Measurements from ENCODE around the gene MAF.

The MAF gene

GRCh38 chr16:79612207-79612606 is 11.7 kb upstream of the MAF start:
- DNase-seq (ENCODE audit: low spot score): no peak

DNA sequence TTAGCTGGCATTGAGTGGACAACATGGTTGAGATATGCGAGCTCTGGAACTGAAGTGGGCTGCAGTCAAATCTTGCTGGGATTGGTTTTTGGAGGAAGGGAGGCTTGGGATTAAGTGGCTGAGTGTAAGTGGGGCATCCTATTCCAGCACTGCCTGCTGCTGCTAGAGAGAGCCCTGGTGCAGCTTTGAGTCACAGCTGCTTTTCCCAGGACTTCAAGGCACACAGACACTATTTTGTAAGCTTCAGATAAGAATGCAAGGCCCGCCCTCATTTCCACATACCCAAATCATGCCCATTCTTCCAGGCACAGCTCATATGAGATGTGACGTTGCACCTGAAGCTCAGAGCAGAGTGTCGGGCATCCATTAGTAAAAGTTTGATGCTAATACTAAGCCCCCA is 10.2 kb upstream of the MAF start:
- no peak for DNase-seq (ENCODE audit: low spot score)

GRCh38 chr16:79609861-79610260 is 9.3 kb upstream of the MAF start:
- no peak for DNase-seq (ENCODE audit: low spot score)

DNA sequence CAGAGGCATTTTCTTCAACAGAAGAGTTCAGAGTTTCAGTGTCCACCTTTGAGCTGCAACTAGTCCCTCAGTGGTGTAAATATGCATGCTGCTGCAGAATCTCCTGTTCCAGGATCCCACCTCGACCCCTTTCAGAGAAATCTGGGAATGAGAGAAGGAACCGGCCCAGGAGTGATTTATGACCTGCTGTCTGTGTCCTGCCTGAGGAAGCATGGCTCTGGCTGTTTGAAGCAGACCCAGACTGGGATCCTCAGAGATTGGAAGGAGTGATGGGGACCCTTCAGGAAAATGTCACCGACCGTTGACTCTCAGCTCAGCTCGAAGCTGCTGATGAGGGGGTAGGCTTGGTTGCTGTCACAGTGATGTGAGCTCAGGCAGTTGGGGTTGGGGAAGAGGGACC is 8.4 kb upstream of the MAF start:
- no peak for DNase-seq (ENCODE audit: low spot score)

DNA sequence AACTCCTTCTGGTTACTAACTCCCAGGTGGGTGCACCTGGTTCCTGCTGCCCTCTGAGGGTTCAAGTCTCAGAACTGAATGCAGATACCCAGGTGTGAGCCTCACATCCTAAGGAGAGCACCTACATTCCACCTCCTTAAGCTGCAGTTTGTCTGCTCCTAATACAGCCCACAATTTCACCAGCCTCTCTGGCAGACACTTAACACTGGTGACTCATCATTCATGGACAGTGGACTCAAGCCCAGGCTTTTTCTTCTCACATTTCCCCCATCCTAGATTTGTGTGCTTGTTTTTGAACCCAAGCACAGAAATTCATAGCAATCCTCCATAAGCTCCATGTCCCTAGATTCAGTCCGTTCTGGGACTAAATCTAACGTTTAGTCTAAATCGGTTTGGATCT is 7.0 kb upstream of the MAF start:
- DNase-seq (ENCODE audit: low spot score): no peak

DNA sequence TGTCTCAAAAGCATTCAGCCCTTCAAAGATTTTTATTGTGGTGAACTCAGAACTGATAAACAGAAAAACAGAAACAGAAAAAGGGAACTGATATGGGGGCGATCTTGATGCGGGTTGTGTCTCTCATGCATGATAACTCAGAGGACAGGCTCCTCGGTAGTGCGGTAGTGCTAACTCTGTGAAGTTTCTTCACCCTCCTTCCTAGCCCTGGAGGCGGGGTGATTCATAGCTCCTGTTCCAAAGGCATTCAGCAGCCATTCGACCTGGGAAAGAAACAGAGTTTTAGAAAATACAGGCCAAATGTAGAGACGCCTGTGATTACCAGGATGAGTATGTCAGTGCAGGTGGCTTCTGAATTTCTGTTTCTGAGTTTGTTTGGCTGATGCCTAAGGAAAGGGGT is 5.5 kb upstream of the MAF start:
- no peak for DNase-seq (ENCODE audit: low spot score)

- DNase-seq (ENCODE audit: low spot score): no peak
Measured at GRCh38 chr16:79603055-79603454, 2.5 kb upstream of the MAF start.

GRCh38 chr16:79602628-79603014 is 2.1 kb upstream of the MAF start:
- no peak for DNase-seq (ENCODE audit: low spot score)

GRCh38 chr16:79601931-79602627 is 1.5 kb upstream of the MAF start:
- peak; percentile 61 for DNase-seq (ENCODE audit: low spot score)

DNA sequence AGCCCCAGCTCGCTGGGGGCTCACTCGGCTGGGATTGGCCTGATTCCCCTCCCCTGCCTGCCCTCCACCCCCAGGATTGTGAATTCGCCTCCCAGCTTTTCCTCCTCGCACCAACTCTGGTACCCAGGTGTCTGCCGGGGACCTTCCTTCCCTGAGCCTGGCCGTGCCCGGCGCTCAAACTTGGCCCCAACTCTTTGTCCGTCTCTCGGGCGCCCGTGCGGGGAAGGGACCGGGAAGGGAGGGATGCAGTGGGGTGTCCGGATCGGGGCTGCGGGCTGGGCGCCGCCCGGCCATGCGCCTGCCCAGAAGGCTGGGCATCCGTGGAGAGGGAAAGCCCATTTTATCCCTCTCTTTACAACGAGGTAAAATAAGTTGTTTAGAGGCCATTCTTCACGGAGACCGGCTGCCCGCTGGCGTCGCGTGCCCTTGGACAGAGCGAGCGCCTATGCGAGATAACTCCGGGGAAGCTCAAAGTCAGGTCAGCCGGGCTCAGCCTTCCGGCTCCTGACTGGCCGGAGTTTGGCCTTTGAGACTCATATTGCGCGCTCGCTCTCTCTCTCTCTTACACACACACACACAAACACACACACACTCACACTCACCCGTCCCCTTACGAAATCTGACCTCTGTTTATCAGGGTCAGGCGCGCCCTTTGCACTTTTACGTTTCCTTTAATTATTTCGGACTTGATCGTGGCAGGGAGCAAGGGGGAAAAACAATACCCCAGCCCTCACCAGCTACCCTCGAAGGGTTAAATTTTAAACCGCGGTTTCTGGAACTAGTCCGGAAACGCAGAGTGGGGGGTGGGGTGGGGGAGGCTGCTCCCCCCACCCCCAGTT is 774 bp upstream of the MAF start:
- no peak for DNase-seq (ENCODE audit: low spot score)

GRCh38 chr16:79599837-79600637 is 500 bp downstream of the MAF start:
- DNase-seq (ENCODE audit: low spot score): peak; percentile 17

- DNase-seq (ENCODE audit: low spot score): no peak
Measured at GRCh38 chr16:79599256-79599836, 1.2 kb downstream of the MAF start.

DNA sequence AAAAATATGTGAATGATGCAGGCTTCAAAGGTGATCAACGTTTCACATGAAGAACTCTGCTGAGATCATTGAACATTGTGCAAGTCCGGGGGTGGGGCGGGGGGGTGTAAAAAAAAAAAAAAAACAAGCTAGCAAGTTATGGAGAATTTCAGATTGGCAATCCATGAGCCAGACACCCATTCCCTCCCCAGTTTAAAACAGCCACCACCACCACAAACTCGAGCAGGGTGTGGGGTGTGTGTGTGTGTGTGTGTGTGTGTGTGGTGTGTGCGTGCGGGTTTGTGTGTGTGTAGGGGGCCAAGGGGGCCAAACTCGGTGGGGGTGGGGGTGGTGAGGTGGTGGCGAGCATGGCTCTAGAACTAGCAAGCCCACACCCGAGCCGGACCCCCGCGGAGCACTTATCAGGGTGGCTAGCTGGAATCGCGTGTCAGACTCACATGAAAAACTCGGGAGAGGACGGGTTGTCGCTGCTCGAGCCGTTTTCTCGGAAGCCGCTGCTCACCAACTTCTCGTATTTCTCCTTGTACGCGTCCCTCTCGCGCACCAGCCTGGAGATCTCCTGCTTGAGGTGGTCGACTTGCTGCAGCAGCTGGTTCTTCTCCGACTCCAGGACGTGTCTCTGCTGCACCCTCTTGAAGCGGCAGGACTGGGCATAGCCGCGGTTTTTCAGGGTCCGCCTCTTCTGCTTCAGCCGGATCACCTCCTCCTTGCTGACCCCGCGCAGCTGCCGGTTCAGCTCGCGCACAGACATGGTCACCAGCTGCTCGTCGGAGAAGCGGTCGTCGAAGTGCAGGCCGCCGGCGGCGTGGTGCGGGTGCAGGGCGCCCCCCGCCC is 2.0 kb downstream of the MAF start:
- DNase-seq (ENCODE audit: low spot score): peak; percentile 67

DNA sequence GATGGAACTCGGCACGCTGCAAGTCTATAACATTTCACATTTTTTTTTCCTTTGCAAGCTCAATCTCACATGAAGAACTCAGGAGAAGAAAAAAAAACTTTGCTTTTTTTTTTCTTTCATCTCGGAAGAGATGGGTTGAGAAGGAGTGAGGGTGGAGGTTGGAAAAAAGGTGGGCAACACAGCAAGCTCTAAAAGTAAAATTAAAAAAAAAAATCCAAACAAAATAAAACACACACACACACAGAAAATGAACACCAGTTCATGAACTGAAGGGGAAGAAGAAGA is 2.5 kb downstream of the MAF start:
- DNase-seq (ENCODE audit: low spot score): no peak

- DNase-seq (ENCODE audit: low spot score): no peak
Measured at GRCh38 chr16:79597277-79598062, 3.1 kb downstream of the MAF start.

GRCh38 chr16:79595931-79596450 is 4.5 kb downstream of the MAF start:
- DNase-seq (ENCODE audit: low spot score): no peak

DNA sequence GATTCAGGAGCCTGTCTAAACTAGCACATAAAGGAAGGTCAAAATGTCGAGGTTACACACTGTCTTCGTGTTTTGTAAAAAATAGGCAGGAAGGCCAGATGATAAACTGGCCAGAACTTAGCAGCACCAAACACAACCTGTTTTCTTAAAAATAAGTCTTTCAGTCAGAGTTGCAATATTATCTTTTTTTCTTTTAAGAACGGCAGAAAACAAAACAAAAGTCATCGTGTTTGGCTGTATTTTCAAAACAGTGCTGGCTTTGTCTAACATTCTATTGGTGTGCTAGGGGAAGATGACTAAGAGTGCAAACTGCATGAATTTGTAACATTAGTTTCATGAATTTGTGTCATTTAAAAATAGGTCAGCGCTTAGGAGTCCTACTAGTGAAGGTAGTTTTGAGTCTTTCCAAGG is 5.3 kb downstream of the MAF start:
- no peak for DNase-seq (ENCODE audit: low spot score)

DNA sequence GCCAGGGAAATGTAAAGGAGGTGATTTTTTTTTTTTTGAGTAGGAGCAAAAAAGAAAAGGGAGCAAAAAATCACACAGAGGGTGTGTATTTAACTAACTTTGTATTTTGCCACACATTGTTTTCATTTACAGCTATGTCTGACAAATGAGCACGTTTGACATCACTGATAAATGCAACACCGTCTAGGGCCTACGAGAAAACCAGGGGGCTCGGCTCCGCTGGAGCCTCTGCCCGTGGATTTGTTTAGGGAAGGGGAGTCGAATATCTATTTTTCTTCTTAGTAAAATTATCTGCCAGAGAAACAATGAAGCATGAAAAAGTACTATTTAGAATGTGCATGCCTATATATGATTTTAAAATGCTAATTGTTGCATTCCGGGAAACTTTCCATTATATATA is 6.8 kb downstream of the MAF start:
- no peak for DNase-seq (ENCODE audit: low spot score)

DNA sequence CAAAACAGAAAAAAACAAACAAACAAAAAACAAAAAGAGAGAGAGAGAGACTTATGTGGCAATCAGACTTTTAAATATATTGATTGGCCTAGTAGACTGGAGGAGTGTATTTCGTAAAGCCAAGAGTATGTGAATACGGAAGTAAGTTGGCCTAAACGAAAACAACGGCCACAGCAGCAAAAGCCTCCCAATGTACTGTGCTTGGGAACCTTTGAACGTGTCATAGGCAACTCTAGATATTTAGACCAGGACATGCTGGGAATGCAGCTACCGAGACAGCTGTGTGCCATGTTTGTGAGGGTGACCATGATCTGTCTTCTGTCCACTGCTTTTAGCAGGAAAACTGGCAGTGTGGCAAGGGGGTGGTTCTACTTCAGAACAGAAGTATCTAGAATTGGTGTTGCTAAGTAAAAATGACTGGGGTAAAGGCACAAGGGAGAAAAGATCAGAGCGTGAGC is 7.4 kb downstream of the MAF start:
- DNase-seq (ENCODE audit: low spot score): no peak

DNA sequence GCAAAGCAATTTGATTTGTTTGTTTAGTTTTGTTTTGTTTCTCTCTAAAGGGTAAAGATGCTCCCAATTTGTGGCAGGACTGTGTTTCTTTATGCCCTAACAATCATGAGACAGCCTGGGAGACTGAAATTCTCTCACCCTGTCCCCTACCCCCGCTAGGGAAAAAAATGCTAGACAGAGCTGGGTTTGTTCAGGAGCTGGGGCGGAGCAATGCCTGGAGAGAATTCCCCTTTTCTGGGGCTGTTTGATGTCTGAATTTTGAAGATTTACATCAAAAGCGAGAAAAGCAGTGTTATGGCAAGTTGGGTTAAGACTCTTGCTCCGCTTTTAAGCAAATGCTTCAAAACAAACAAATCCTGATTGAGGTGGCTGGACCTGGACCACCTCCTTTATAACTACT is 8.4 kb downstream of the MAF start:
- no peak for DNase-seq (ENCODE audit: low spot score)

Data from SK-N-DZ (cell line).